ENCODE measurements around the gene SH3BP5. TPM values are rescaled to one million over a fixed set of nuclear protein-coding genes. Genes with fewer than 3 reads are reported as not detected.

Gene SH3BP5
- total RNA-seq, 1 donor from 2014 or later, result 7.7 TPM

DNA sequence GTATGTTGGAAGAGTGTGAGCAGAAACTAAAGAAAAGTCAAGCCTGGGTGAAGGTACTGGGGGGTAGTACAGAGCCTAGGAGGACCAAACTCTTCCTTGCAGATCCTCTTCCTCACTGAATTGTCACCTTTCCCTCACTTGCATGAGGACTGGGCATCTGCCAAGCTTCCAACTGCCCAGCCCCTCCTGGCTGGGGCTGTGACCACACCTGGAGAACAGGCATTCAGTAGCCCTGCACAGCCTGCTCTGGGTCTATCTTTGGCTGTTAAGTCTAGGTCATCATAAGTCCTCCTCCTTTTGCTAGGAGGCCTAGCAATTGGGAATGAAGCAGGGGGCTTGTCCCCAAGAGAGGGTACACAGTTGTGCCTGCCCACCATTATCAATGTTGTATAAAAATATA is 71.1 kb downstream of the SH3BP5 start:
- no peak for DNase-seq (ENCODE audit: low read depth)
- TF ChIP-seq, protein P1, sequence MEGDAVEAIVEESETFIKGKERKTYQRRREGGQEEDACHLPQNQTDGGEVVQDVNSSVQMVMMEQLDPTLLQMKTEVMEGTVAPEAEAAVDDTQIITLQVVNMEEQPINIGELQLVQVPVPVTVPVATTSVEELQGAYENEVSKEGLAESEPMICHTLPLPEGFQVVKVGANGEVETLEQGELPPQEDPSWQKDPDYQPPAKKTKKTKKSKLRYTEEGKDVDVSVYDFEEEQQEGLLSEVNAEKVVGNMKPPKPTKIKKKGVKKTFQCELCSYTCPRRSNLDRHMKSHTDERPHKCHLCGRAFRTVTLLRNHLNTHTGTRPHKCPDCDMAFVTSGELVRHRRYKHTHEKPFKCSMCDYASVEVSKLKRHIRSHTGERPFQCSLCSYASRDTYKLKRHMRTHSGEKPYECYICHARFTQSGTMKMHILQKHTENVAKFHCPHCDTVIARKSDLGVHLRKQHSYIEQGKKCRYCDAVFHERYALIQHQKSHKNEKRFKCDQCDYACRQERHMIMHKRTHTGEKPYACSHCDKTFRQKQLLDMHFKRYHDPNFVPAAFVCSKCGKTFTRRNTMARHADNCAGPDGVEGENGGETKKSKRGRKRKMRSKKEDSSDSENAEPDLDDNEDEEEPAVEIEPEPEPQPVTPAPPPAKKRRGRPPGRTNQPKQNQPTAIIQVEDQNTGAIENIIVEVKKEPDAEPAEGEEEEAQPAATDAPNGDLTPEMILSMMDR (conservative IDR thresholded peaks at IDR 0.05; ENCODE audit: low read depth, low read length), result no peak
- no peak overlapping the region for H3K4me3 ChIP-seq (ENCODE audit: low read depth, low read length)

DNA sequence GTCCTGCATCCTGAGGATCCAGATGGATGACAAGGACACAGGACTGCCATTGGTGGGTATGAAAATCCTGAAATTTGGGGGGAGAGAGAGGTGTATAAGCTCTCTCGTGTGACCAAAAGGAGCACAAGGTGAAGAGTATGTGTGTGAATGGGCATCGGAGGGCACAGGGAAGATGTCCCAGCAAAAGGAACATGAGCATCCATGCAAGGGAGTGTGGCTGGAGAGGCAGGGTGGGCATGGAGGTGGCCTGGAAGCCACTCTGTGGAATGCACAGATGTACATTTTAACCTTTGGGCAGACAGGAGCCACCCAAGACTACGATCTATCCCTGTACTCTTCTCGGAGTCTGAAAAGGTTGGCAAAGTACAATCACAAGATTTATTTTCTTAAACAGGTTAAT is 71.9 kb downstream of the SH3BP5 start:
- TF ChIP-seq, protein P1 (conservative IDR thresholded peaks at IDR 0.05; ENCODE audit: low read depth, low read length), result no peak
- DNase-seq (ENCODE audit: low read depth), result no peak
- no peak overlapping the region for H3K4me3 ChIP-seq (ENCODE audit: low read depth, low read length)

DNA sequence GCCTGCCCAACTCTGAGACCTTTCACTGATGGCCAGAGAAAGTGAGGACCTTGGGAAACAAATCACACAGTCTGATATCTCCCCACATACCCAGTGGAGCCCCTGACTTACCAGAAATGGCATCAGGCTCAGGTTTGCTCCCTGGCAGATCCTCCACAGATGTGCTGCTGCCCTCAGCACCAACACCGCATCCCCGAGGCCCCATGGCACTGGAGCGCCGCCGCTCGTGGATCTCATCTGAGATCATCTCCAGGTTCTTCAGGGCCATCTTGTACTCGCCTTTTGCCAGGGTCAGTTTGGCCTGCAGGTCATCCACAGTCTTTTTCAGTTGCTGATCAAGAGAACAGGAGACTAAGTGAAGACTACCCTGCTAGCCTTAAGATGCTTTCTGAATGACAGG is 73.7 kb downstream of the SH3BP5 start:
- TF ChIP-seq, protein P1 (conservative IDR thresholded peaks at IDR 0.05; ENCODE audit: low read depth, low read length), result no peak
- no peak overlapping the region for H3K4me3 ChIP-seq (ENCODE audit: low read depth, low read length)
- no peak for DNase-seq (ENCODE audit: low read depth)

GRCh38 chr3:15256861-15257341 is 75.5 kb downstream of the SH3BP5 start:
- DNase-seq (ENCODE audit: low read depth), result no peak
- TF ChIP-seq, protein P1 (conservative IDR thresholded peaks at IDR 0.05; ENCODE audit: low read depth, low read length), result no peak
- H3K4me3 ChIP-seq (ENCODE audit: low read depth, low read length), result no peak overlapping the region

GRCh38 chr3:15255215-15255614 is 77.2 kb downstream of the SH3BP5 start:
- no peak overlapping the region for H3K4me3 ChIP-seq (ENCODE audit: low read depth, low read length)
- TF ChIP-seq, protein P1 (conservative IDR thresholded peaks at IDR 0.05; ENCODE audit: low read depth, low read length), result no peak
- no peak for DNase-seq (ENCODE audit: low read depth)

- DNase-seq (ENCODE audit: low read depth), result no peak
- H3K4me3 ChIP-seq (ENCODE audit: low read depth, low read length), result no peak overlapping the region
These were observed 79.2 kb downstream of the SH3BP5 start for GRCh38 chr3:15253023-15253697.

More at GRCh38 chr3:15253023-15253697, 79.2 kb downstream of the SH3BP5 start:
- TF ChIP-seq, protein P1 (conservative IDR thresholded peaks at IDR 0.05; ENCODE audit: low read depth, low read length), result no peak

Data from epithelial cell of proximal tubule (primary cell).